Heart left ventricle (tissue), 16 donors: ENCODE measurements around the gene WASF3. TPM values are rescaled to one million over a fixed set of nuclear protein-coding genes. Genes with fewer than 3 reads are reported as not detected.

Source experiments
- ATAC-seq, 4 donors: fragments of 200-7000 bp; cut with Tn5 transposase; one replicate each; pipeline ENCODE4 v1.9.1; 2020 to 2022; ENCODE audit warnings: moderate library complexity in 4 of 4, mild to moderate bottlenecking in 3 of 4, moderate number of reproducible peaks in 1 of 4
- DNase-seq, 5 donors: peaks; one replicate each; pipeline ENCODE4 v3.0.0-alpha.2; 2020
- H3K27ac ChIP-seq, 12 donors: fragments of 200-600 bp; sonication (generic) in 4 of 12; one replicate each; pipeline versions ENCODE4 v1.5.0 to v1.8.0; 2016 to 2022; ENCODE audit warnings: mild to moderate bottlenecking in 2 of 12
- H3K27me3 ChIP-seq, 9 donors: fragments of 200-600 bp; sonication (generic) in 2 of 9; one replicate each; pipeline versions ENCODE4 v1.5.1 to v1.8.0; 2016 to 2022; ENCODE audit warnings: mild to moderate bottlenecking in 3 of 9
- H3K36me3 ChIP-seq, 9 donors: fragments of 200-600 bp; sonication (generic) in 2 of 9; one replicate each; pipeline versions ENCODE4 v1.5.0 to v1.8.0; 2018 to 2022; ENCODE audit warnings: mild to moderate bottlenecking in 2 of 9
- H3K4me1 ChIP-seq, 12 donors: fragments of 200-600 bp; sonication (generic) in 4 of 12; one replicate each; pipeline versions ENCODE4 v1.5.0 to v1.8.0; 2016 to 2022; ENCODE audit warnings: mild to moderate bottlenecking in 3 of 12
- H3K4me3 ChIP-seq, 12 donors: fragments of 200-600 bp; sonication (generic) in 4 of 12; one replicate each; pipeline versions ENCODE4 v1.5.0 to v1.8.0; 2017 to 2022; ENCODE audit warnings: mild to moderate bottlenecking in 9 of 12, moderate library complexity in 4 of 12
- H3K9me3 ChIP-seq, 12 donors: fragments of 200-600 bp; sonication (generic) in 4 of 12; one replicate each; pipeline versions ENCODE4 v1.5.0 to v1.8.0; 2016 to 2022; ENCODE audit warnings: mild to moderate bottlenecking in 1 of 12
- CTCF ChIP-seq, 12 donors: fragments of 200-600 bp; sonication (generic) in 4 of 12; IDR thresholded peaks; one replicate each; pipeline versions ENCODE4 v1.5.0 to v1.8.0; 2018 to 2022; ENCODE audit warnings: antibody characterized with exemption in 12 of 12, mild to moderate bottlenecking in 5 of 12
- POLR2A ChIP-seq, 2 donors: fragments of 450-650 bp; IDR thresholded peaks; one replicate each; pipeline ENCODE4 v1.6.1; 2017; ENCODE audit warnings: antibody characterized with exemption in 2 of 2, mild to moderate bottlenecking in 2 of 2, moderate library complexity in 2 of 2
- WGBS, 4 donors: extraction: QIAGEN DNeasy Blood & Tissue Kit in 2 of 4; methylation state at CpG; one replicate each; pipeline versions ENCODE4 v1.1.5 to v1.1.7; 2013 to 2018; 5-methylcytosine and 5-hydroxymethylcytosine counted together
- intact Hi-C, 10 donors: fragments of 100-400 bp; cut with DNase I; formaldehyde crosslinking; loops; one replicate each; pipeline versions ENCODE4 v1.11.1 to v1.14.2; 2022
- polyA plus RNA-seq, 2 donors: library from polyadenylated mRNA; stranded (reverse); fragments of 200-250 nt; gene quantifications; one replicate each; pipeline ENCODE4 v1.2.3, GENCODE V29; 2013
- total RNA-seq, 9 donors: library from RNA; depleted of rRNA in 2 of 9; stranded (reverse); fragments of >200 nt in 2 of 9; fragmentation: NEBNext Ultra II Directional in 3 of 9; extraction: Animal tissue kit (Norgen Biotek cat#: 25700) in 3 of 9; gene quantifications; one replicate each; pipeline versions ENCODE4 v1.1.0 to v1.2.4, GENCODE V29; 2016 to 2023
- donor health status: ischemic (EF 13 %, LVEDD 7.1; RV severe dilation, severe dysfunction).
- donor health status: healthy with polysubstance abuse.
- donor health status: DM: no; HTN: yes; CAD: no.
- donor health status: DM: no; HTN: no; CAD: no.
- donor health status: ischemic (EF 25% LVEDD 6.9; RV normal size, moderate dysfunction).
- donor health status: ischemic (EF 25% LVEDD 5.7; RV mildly dilated, moderate dysfunction).
- donor health status: healthy.
- donor health status: DM: yes; HTN: yes; CAD: no.
- donor health status: ischemic (EF 35%, LVEDD 5.7; RV mildly dilated, moderate dysfunction).
- donor health status: nonischemic (EF 11% LVEDD 7.7; RV severe dilation, severe dysfunction).
- donor health status: DM: yes; HTN: yes; CAD: no.
- donor health status: PGD.
- donor health status: ischemic (EF 29% LVEDD 5.4; RV normal size, mild dysfunction).
- donor health status: nonischemic (EF 23%, LVEDD 6.1; RV moderate dilation, normal function).

WASF3 gene
- total and polyA plus RNA-seq, 11 donors, result 3.4 to 14.9 (median 10.0) TPM

GRCh38 chr13:26587251-26587650, 29.8 kb downstream of the WASF3 start:
- intact Hi-C loops, result no loop called here
- no peak for ATAC-seq
- TF ChIP-seq CTCF (IDR thresholded peaks at IDR 0.05), result no peak
- TF ChIP-seq POLR2A (IDR thresholded peaks at IDR 0.05), result no peak
- no peak for DNase-seq
- Histone ChIP-seq H3K36me3 (no peaks in the 10 kb centered on the region), H3K4me3 (no peak overlapping the region), H3K4me1 (peaks cover 0 to 10% (median 0%) of the 10 kb centered on the region in 12 donors), H3K9me3 (no peaks in the 10 kb centered on the region), H3K27me3 (no peaks in the 10 kb centered on the region), H3K27ac (no peak overlapping the region)

- DNase-seq (no peak), ATAC-seq (no peak)
- Histone ChIP-seq H3K27ac (no peak overlapping the region), H3K36me3 (no peaks in the 10 kb centered on the region), H3K4me3 (no peak overlapping the region), H3K27me3 (no peaks in the 10 kb centered on the region), H3K9me3 (no peaks in the 10 kb centered on the region), H3K4me1 (peaks cover 0 to 10% (median 0%) of the 10 kb centered on the region in 12 donors)
- 91 to 100% (median 96%) methylated on average over 1 of the region's 1 CpG for WGBS, 4 donors
- TF ChIP-seq CTCF (IDR thresholded peaks at IDR 0.05) (no peak), POLR2A (IDR thresholded peaks at IDR 0.05) (no peak)
- intact Hi-C loops, result no loop called here
Measured at GRCh38 chr13:26589226-26589625, 31.7 kb downstream of the WASF3 start.

- ATAC-seq (no peak), DNase-seq (peak in 1 of 5 donors; percentile 15)
- no peak overlapping the region for H3K4me3 ChIP-seq
- no peaks in the 10 kb centered on the region for H3K9me3 ChIP-seq
- intact Hi-C loops, result no loop called here
- H3K4me1 ChIP-seq, result peaks cover 0 to 8% (median 0%) of the 10 kb centered on the region in 12 donors
- H3K27ac ChIP-seq, result no peak overlapping the region
- 55 to 65% (median 61%) methylated on average over 1 of the region's 1 CpG for WGBS, 4 donors
- no peaks in the 10 kb centered on the region for H3K27me3 ChIP-seq
- no peak for TF ChIP-seq CTCF (IDR thresholded peaks at IDR 0.05)
- no peak for TF ChIP-seq POLR2A (IDR thresholded peaks at IDR 0.05)
- H3K36me3 ChIP-seq, result no peaks in the 10 kb centered on the region
Measured at GRCh38 chr13:26589754-26590153, 32.3 kb downstream of the WASF3 start.

GRCh38 chr13:26590379-26590778, 32.9 kb downstream of the WASF3 start:
- TF ChIP-seq CTCF (IDR thresholded peaks at IDR 0.05), result no peak
- TF ChIP-seq POLR2A (IDR thresholded peaks at IDR 0.05), result no peak
- H3K36me3 ChIP-seq, result no peaks in the 10 kb centered on the region
- no peak for DNase-seq
- no peak for ATAC-seq
- 84 to 97% (median 93%) methylated on average over 2 of the region's 2 CpGs for WGBS, 4 donors
- H3K4me1 ChIP-seq, result peaks cover 0 to 7% (median 0%) of the 10 kb centered on the region in 12 donors
- peaks cover 0 to 4% (median 0%) of the 10 kb centered on the region in 12 donors for H3K9me3 ChIP-seq
- no peak overlapping the region for H3K4me3 ChIP-seq
- intact Hi-C loops, result no loop called here
- H3K27me3 ChIP-seq, result no peaks in the 10 kb centered on the region
- H3K27ac ChIP-seq, result no peak overlapping the region
